NT2/D1 (cell line): ENCODE results near the gene EPHB2.

Source experiments
- DNase-seq: peaks from one replicate; pipeline ENCODE4 v3.0.0-alpha.2; 2011; ENCODE audit warnings: low read depth, low spot score
- H3K27me3 ChIP-seq: 2 replicates; pipeline ENCODE4 v1.6.0; 2011; ENCODE audit warnings: mild to moderate bottlenecking; ENCODE audit not compliant: insufficient read length, insufficient read depth
- H3K36me3 ChIP-seq: 2 replicates; pipeline ENCODE4 v1.6.1; 2011; ENCODE audit warnings: mild to moderate bottlenecking, low read length, mixed read lengths; ENCODE audit not compliant: insufficient read depth, insufficient read length
- H3K4me1 ChIP-seq: 2 replicates; pipeline ENCODE4 v1.5.1; 2011; ENCODE audit not compliant: insufficient read depth, insufficient read length
- H3K4me3 ChIP-seq: 2 replicates; pipeline ENCODE4 v1.5.1; 2011; ENCODE audit warnings: low read depth; ENCODE audit not compliant: insufficient read length
- H3K9ac ChIP-seq: 2 replicates; pipeline ENCODE4 v1.6.0; 2011; ENCODE audit warnings: low read depth; ENCODE audit not compliant: insufficient read length
- H3K9me3 ChIP-seq: 2 replicates; pipeline ENCODE4 v1.5.1; 2011; ENCODE audit warnings: mild to moderate bottlenecking, low read length; ENCODE audit not compliant: insufficient read depth
- SUZ12 ChIP-seq: IDR thresholded peaks from 2 replicates; pipeline ENCODE4 v1.6.1; 2011; ENCODE audit not compliant: insufficient read length, insufficient read depth; ENCODE audit errors: extremely low read depth
- YY1 ChIP-seq: IDR thresholded peaks from 2 replicates; pipeline ENCODE4 v1.6.1; 2011; ENCODE audit not compliant: insufficient read length, insufficient read depth
- ZNF274 ChIP-seq: IDR thresholded peaks from 2 replicates; pipeline ENCODE4 v1.6.1; 2011; ENCODE audit warnings: mild to moderate bottlenecking, low read depth, low read length

Gene EPHB2

GRCh38 chr1:22913421-22914141 lies 202.9 kb downstream of the EPHB2 start:
- DNase-seq = no peak
- no peak overlapping the region for H3K9ac ChIP-seq
- no peaks in the 10 kb centered on the region for H3K36me3 ChIP-seq
- H3K4me1 ChIP-seq = peaks cover 4% of the 10 kb centered on the region
- H3K4me3 ChIP-seq = no peak overlapping the region
- no peaks in the 10 kb centered on the region for H3K27me3 ChIP-seq
- H3K9me3 ChIP-seq = no peaks in the 10 kb centered on the region
- TF ChIP-seq YY1 (no peak), ZNF274 (no peak), SUZ12 (no peak)

- Histone ChIP-seq H3K4me1 (peaks cover 4% of the 10 kb centered on the region), H3K4me3 (no peak overlapping the region), H3K9me3 (no peaks in the 10 kb centered on the region), H3K27me3 (no peaks in the 10 kb centered on the region), H3K9ac (no peak overlapping the region), H3K36me3 (no peaks in the 10 kb centered on the region)
- TF ChIP-seq YY1 = no peak
- no peak for TF ChIP-seq ZNF274
- no peak for TF ChIP-seq SUZ12
- DNase-seq = no peak
Observed at GRCh38 chr1:22914156-22914555, 203.5 kb downstream of the EPHB2 start.

- H3K4me3 ChIP-seq = no peak overlapping the region
- H3K36me3 ChIP-seq = no peaks in the 10 kb centered on the region
- no peak for DNase-seq
- H3K9me3 ChIP-seq = no peaks in the 10 kb centered on the region
- H3K9ac ChIP-seq = no peak overlapping the region
- peaks cover 4% of the 10 kb centered on the region for H3K4me1 ChIP-seq
- no peaks in the 10 kb centered on the region for H3K27me3 ChIP-seq
- no peak for TF ChIP-seq ZNF274
Observed at GRCh38 chr1:22914633-22915217, 204.1 kb downstream of the EPHB2 start.

- Histone ChIP-seq H3K36me3 (no peaks in the 10 kb centered on the region), H3K9ac (no peak overlapping the region), H3K9me3 (no peaks in the 10 kb centered on the region), H3K27me3 (no peaks in the 10 kb centered on the region), H3K4me3 (no peak overlapping the region), H3K4me1 (peaks cover 4% of the 10 kb centered on the region)
- DNase-seq = no peak
- TF ChIP-seq YY1 = no peak
- no peak for TF ChIP-seq SUZ12
- no peak for TF ChIP-seq ZNF274
Observed at GRCh38 chr1:22915231-22915630, 204.6 kb downstream of the EPHB2 start.

- Histone ChIP-seq H3K27me3 (no peaks in the 10 kb centered on the region), H3K4me1 (peaks cover 4% of the 10 kb centered on the region), H3K36me3 (no peaks in the 10 kb centered on the region), H3K4me3 (no peak overlapping the region), H3K9me3 (no peaks in the 10 kb centered on the region), H3K9ac (no peak overlapping the region)
- TF ChIP-seq YY1 = no peak
- TF ChIP-seq SUZ12 = no peak
- no peak for TF ChIP-seq ZNF274
- no peak for DNase-seq
Observed at GRCh38 chr1:22915816-22916470, 205.3 kb downstream of the EPHB2 start.

GRCh38 chr1:22916471-22916820 lies 205.8 kb downstream of the EPHB2 start:
- no peak overlapping the region for H3K4me3 ChIP-seq
- no peak for TF ChIP-seq ZNF274
- TF ChIP-seq YY1 = no peak
- no peak for TF ChIP-seq SUZ12
- peaks cover 4% of the 10 kb centered on the region for H3K4me1 ChIP-seq
- H3K9me3 ChIP-seq = no peaks in the 10 kb centered on the region
- no peaks in the 10 kb centered on the region for H3K36me3 ChIP-seq
- DNase-seq = no peak
- H3K27me3 ChIP-seq = no peaks in the 10 kb centered on the region
- H3K9ac ChIP-seq = no peak overlapping the region

- Histone ChIP-seq H3K4me3 (no peak overlapping the region), H3K9ac (no peak overlapping the region), H3K27me3 (no peaks in the 10 kb centered on the region), H3K9me3 (no peaks in the 10 kb centered on the region), H3K4me1 (peaks cover 4% of the 10 kb centered on the region), H3K36me3 (no peaks in the 10 kb centered on the region)
- no peak for DNase-seq
- TF ChIP-seq YY1 (no peak), ZNF274 (no peak), SUZ12 (no peak)
Observed at GRCh38 chr1:22917989-22918388, 207.3 kb downstream of the EPHB2 start.
